Neutrophil (primary cell): ENCODE results near the gene CSTF3.
"Not testable (repeated sequence)": the region's sequence is repeated elsewhere in the genome, so short reads cannot be mapped to it uniquely, and the experiment has no call there.

ENCODE experiments used
- H3K27ac ChIP-seq: fragments of 200-600 bp; sonication (generic); 2 replicates; pipeline ENCODE4 v1.5.1; 2016; ENCODE audit warnings: mild to moderate bottlenecking, moderate library complexity
- H3K27me3 ChIP-seq: fragments of 200-600 bp; sonication (generic); 2 replicates; pipeline ENCODE4 v1.6.0; 2016; ENCODE audit warnings: mild to moderate bottlenecking
- H3K36me3 ChIP-seq: fragments of 200-600 bp; sonication (generic); 2 replicates; pipeline ENCODE4 v1.5.1; 2017
- H3K4me1 ChIP-seq, 2 experiments: fragments of 200-600 bp in 1 of 2; sonication (generic) in 1 of 2; 1 replicate in 1 of 2; 2 replicates in 1 of 2; pipeline versions ENCODE4 v1.5.1 to v1.6.1; 2013 to 2016; ENCODE audit warnings: low read depth in 1 of 2, low read length in 1 of 2, mild to moderate bottlenecking in 1 of 2, moderate library complexity in 1 of 2; ENCODE audit not compliant: control insufficient read depth in 1 of 2, insufficient read depth in 1 of 2
- H3K4me3 ChIP-seq, 2 experiments: fragments of 200-600 bp in 1 of 2; sonication (generic) in 1 of 2; 1 replicate in 1 of 2; 2 replicates in 1 of 2; pipeline ENCODE4 v1.5.1; 2013 to 2016; ENCODE audit warnings: low read depth in 1 of 2, low read length in 1 of 2, mild to moderate bottlenecking in 1 of 2, moderate library complexity in 1 of 2
- H3K9me3 ChIP-seq: fragments of 200-600 bp; sonication (generic); 2 replicates; pipeline ENCODE4 v1.5.1; 2016
- TF ChIP-seq, protein P1 (sequence below): fragments of 200-600 bp; sonication (generic); IDR thresholded peaks from 2 replicates; pipeline ENCODE4 v1.5.1; 2016; ENCODE audit warnings: antibody characterized with exemption

The CSTF3 gene

DNA sequence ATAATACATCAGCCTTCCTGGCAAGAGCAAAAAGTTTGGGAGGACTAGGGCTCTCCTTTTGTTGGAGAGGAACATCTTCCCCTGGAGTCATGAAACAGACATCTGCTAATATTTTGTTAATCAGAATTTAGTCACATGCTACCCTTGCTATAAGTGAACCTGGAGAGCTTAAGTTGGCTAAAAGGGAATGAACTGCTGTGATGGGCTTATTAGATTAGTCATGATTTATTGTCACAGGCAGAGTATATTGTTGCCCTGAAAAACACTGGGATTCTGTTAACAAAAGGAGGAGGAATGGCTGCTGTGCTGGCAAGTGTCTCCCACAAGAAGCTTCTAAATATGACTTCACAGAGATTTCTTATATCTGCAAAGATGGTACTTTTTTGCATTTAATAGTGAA lies 105.9 kb downstream of the CSTF3 start:
- H3K9me3 ChIP-seq = no peaks in the 10 kb centered on the region
- TF ChIP-seq, protein P1, sequence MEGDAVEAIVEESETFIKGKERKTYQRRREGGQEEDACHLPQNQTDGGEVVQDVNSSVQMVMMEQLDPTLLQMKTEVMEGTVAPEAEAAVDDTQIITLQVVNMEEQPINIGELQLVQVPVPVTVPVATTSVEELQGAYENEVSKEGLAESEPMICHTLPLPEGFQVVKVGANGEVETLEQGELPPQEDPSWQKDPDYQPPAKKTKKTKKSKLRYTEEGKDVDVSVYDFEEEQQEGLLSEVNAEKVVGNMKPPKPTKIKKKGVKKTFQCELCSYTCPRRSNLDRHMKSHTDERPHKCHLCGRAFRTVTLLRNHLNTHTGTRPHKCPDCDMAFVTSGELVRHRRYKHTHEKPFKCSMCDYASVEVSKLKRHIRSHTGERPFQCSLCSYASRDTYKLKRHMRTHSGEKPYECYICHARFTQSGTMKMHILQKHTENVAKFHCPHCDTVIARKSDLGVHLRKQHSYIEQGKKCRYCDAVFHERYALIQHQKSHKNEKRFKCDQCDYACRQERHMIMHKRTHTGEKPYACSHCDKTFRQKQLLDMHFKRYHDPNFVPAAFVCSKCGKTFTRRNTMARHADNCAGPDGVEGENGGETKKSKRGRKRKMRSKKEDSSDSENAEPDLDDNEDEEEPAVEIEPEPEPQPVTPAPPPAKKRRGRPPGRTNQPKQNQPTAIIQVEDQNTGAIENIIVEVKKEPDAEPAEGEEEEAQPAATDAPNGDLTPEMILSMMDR = no peak
- no peak overlapping the region for H3K4me3 ChIP-seq
- H3K4me1 ChIP-seq = peaks cover 16 to 19% of the 10 kb centered on the region in 2 experiments
- H3K27ac ChIP-seq = no peak overlapping the region
- peaks cover 13% of the 10 kb centered on the region for H3K36me3 ChIP-seq
- no peaks in the 10 kb centered on the region for H3K27me3 ChIP-seq

DNA sequence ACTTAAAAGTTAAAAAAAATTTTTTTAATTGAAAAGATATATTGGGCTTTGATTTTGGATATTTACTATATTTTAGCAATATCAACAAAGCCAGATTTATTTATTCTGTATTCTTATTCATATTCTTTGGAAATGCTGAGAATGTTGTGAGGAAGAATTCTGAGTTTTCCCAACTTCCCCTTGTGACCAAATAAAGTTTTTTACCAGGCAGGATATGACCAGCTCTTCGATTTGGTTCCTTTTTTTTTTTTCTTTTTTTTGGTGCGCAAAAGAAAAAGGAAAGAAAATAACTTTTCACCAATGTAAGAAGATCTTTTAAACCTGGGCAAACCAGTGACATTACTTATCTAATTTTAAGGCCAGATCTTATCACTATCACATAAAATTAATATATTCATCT lies 109.0 kb downstream of the CSTF3 start:
- Histone ChIP-seq H3K4me3 (peak overlapping the region; percentile 29 to 45), H3K27ac (peak overlapping the region; percentile 94), H3K4me1 (peaks cover 39 to 40% of the 10 kb centered on the region in 2 experiments), H3K36me3 (no peaks in the 10 kb centered on the region), H3K27me3 (no peaks in the 10 kb centered on the region), H3K9me3 (no peaks in the 10 kb centered on the region)
- TF ChIP-seq, protein P1 = no peak

DNA sequence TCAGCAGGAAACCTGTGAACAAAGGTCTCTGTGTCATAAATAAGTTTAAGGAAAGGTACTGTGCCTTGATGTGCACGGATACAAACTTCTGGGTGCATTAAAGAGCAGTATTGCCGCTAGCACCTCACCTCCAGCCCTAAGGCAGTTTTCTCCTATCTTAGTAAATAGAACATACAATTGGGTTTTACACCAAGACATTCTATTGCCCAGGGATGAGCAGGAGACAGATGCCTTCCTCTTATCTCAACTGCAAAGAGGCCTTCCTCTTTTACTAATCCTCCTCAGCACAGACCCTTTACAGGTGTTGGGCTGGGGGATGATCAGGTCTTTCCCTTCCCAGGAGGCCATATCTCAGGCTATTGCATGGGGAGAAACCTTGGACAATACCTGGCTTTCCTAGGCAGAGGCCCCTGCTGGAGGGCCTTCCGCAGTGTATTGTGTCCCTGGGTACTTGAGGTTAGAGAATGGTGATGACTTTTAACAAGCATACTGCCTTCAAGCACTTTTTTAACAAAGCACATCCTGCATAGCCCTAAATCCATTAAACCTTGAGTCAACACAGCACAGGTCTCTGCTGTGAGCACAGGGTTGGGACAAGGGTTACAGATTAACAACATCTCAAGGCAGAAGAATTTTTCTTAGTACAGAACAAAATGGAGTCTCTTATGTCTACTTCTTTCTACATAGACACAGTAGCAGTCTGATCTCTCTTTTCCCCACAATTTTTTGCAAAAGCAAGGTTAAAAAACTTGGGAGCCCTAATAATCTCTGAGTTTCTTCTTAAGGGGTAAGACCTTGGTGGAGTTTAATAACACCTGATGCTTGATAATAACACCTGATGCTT lies 111.5 kb downstream of the CSTF3 start:
- not testable (repeated sequence) for H3K4me3 ChIP-seq, H3K27me3 ChIP-seq, H3K36me3 ChIP-seq, H3K9me3 ChIP-seq
- Histone ChIP-seq H3K4me1 (peaks cover 39 to 40% of the 10 kb centered on the region in 2 experiments), H3K27ac (peak overlapping the region; percentile 94)

DNA sequence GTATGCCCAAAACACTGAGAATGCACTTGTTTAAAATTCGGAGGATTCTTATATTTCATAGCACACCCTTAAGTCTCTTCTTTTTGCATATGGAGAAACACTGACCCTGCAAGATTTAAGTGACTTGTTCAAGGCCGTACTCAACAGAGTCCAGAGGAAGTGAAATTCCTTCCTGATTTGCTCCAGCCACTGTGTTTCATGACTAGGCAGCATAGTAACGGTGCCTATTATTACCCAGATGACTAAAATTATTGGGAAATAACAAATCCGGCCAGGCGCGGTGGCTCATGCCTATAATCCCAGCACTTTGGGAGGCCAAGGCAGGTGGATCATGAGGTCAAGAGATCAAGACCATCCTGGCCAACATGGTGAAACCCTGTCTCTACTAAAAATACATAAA lies 112.6 kb downstream of the CSTF3 start:
- Histone ChIP-seq H3K36me3 (peaks cover 13% of the 10 kb centered on the region), H3K27ac (peak overlapping the region; percentile 94), H3K4me1 (peaks cover 39 to 40% of the 10 kb centered on the region in 2 experiments)
- not testable (repeated sequence) for H3K27me3 ChIP-seq, H3K9me3 ChIP-seq, H3K4me3 ChIP-seq

DNA sequence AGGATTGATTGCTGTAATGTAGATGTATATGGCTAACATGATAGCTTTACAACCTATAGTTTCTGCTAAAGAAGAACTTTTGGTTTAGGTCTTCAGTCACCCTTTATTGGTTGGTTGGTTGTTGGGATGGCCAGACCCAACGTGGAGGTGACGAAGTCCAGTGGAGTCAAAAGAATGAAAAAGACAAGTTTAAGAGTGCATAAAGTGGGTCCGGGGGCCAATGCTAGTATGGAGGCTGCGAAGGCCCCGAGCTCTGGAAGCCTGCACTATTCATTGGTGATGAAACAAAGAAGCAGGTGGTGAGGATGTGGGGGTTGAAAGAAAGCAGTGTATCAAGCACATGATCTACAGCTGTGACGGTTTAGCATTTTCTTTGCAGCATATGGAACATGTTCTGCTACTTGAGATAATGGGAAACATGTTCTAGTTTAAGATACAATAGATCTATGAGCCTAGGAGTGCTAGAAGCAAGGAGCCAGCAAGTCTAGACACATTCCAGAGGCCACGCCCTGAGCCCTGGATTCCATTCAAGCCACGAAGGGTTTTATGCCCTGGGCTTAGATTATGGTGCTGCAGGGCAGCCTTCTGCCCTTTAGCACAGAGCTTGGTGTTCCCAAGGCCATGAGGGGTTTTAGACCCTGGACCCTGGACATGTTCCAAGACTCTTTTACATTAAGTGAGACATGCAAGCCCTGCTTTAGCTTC lies 115.6 kb downstream of the CSTF3 start:
- Histone ChIP-seq H3K27ac (no peak overlapping the region), H3K4me3 (no peak overlapping the region), H3K36me3 (peaks cover 13% of the 10 kb centered on the region), H3K27me3 (no peaks in the 10 kb centered on the region), H3K4me1 (peaks cover 27 to 28% of the 10 kb centered on the region in 2 experiments), H3K9me3 (no peaks in the 10 kb centered on the region)
- TF ChIP-seq, protein P1 = no peak

DNA sequence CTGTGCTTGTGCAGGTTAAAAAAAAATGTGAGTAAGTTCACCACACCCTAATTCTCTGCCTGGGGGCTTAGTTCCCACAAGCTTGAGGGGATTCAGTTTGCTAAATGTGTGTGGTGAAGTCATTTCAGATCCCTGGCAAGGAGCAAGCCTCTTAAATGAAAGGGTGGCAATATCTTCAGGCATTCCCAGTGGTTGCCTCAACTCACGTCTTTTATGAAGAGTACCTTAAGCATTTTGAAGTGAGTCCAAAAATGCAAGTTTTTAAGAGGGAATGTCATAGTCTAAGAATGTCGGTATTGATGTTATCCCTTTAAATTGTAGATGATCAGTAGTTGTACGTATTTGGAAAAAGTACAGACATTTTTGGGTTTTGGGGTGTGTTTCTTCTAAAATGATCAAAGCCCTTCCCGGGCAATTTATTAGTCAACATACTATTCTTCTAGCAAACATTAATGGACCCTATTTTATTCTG lies 117.0 kb downstream of the CSTF3 start:
- TF ChIP-seq, protein P1 = no peak
- Histone ChIP-seq H3K27ac (no peak overlapping the region), H3K36me3 (peaks cover 13% of the 10 kb centered on the region)

More for the DNA sequence above, 117.0 kb downstream of the CSTF3 start:
- Histone ChIP-seq H3K9me3 (no peaks in the 10 kb centered on the region), H3K4me3 (no peak overlapping the region), H3K27me3 (no peaks in the 10 kb centered on the region), H3K4me1 (peaks cover 29% of the 10 kb centered on the region in 2 experiments)
